A673 (cell line): ENCODE results near the gene TCF7. TPM values are rescaled to one million over a fixed set of nuclear protein-coding genes. Genes with fewer than 3 reads are reported as not detected.
A peak's percentile ranks its signal among the peaks of the same experiment; 100 is the strongest.

Experiments
- BruUV-seq: library from RNA; stranded (reverse); fragments of 400-500 nt; replicated peaks from 2 replicates; lab custom pipeline; 2021; lab: Mats Ljungman, UMichigan
- CTCF ChIA-PET: fragments of 300-600 bp; sonication (Branson Sonifier 250); formaldehyde crosslinking; loops from one replicate; lab custom pipeline; 2022; ENCODE audit warnings: antibody characterized with exemption; lab: Charles Lee
- POLR2A ChIA-PET: fragments of 300-600 bp; sonication (Branson Sonifier 250); formaldehyde crosslinking; loops from one replicate; lab custom pipeline; 2022; ENCODE audit warnings: antibody characterized with exemption; ENCODE audit not compliant: low non-redundant PET; lab: Charles Lee
- DNase-seq: peaks from one replicate; pipeline ENCODE4 v3.0.0-alpha.2; 2015; ENCODE audit warnings: low spot score
- H3K27ac ChIP-seq: fragments of 200-600 bp; sonication (generic); 2 replicates; pipeline ENCODE4 v1.5.1; 2016; ENCODE audit warnings: mixed run types, low read depth, mild to moderate bottlenecking, mixed read lengths, antibody characterized with exemption, low read length; ENCODE audit not compliant: poor library complexity, severe bottlenecking
- H3K27me3 ChIP-seq: fragments of 200-600 bp; sonication (generic); replicated peaks from 2 replicates; pipeline ENCODE4 v1.6.1; 2017; ENCODE audit warnings: mixed run types, low read depth, mild to moderate bottlenecking, mixed read lengths, antibody characterized with exemption, low read length; ENCODE audit not compliant: insufficient read depth, poor library complexity
- H3K36me3 ChIP-seq: fragments of 200-600 bp; sonication (generic); 2 replicates; pipeline ENCODE4 v1.6.1; 2016; ENCODE audit warnings: mixed run types, mild to moderate bottlenecking, mixed read lengths, antibody characterized with exemption, low read length; ENCODE audit not compliant: insufficient read depth, poor library complexity, severe bottlenecking
- H3K4me1 ChIP-seq: fragments of 200-600 bp; sonication (generic); 2 replicates; pipeline ENCODE4 v1.6.1; 2017; ENCODE audit warnings: mixed run types, mild to moderate bottlenecking, mixed read lengths, antibody characterized with exemption, low read length; ENCODE audit not compliant: insufficient read depth, poor library complexity, severe bottlenecking
- H3K4me3 ChIP-seq: fragments of 200-600 bp; sonication (generic); 2 replicates; pipeline ENCODE4 v1.5.1; 2016; ENCODE audit warnings: low read depth, mixed run types, mild to moderate bottlenecking, mixed read lengths, low read length; ENCODE audit not compliant: poor library complexity, severe bottlenecking
- H3K9me3 ChIP-seq: fragments of 200-600 bp; sonication (generic); 2 replicates; pipeline ENCODE4 v1.6.1; 2016; ENCODE audit warnings: mixed run types, low read depth, mild to moderate bottlenecking, mixed read lengths, antibody characterized with exemption, low read length; ENCODE audit not compliant: poor library complexity, severe bottlenecking
- CTCF ChIP-seq: fragments of 300-800, 200-600 bp; sonication (generic); conservative IDR thresholded peaks from 2 replicates; pipeline ENCODE4 v1.5.1; 2017; ENCODE audit warnings: low read depth, mild to moderate bottlenecking, antibody characterized with exemption, low read length, moderate library complexity, mixed read lengths
- EZH2 ChIP-seq: fragments of 200-600 bp; sonication (generic); IDR thresholded peaks from 2 replicates; pipeline ENCODE4 v1.6.1; 2017; ENCODE audit warnings: borderline replicate concordance, low read depth, mild to moderate bottlenecking, mixed read lengths, antibody characterized with exemption, low read length; ENCODE audit not compliant: poor library complexity, severe bottlenecking
- intact Hi-C: fragments of 100-400 bp; cut with micrococcal nuclease; formaldehyde crosslinking; loops from one replicate; pipeline ENCODE4 v1.10.0; 2022; ENCODE audit not compliant: unreplicated experiment
- total RNA-seq: library from RNA; stranded (reverse); gene quantifications from 2 replicates; pipeline ENCODE4 v1.2.3, GENCODE V29; 2021

Gene TCF7
- total RNA-seq, 1 experiment from 2014 or later, result 3.3 TPM

DNA sequence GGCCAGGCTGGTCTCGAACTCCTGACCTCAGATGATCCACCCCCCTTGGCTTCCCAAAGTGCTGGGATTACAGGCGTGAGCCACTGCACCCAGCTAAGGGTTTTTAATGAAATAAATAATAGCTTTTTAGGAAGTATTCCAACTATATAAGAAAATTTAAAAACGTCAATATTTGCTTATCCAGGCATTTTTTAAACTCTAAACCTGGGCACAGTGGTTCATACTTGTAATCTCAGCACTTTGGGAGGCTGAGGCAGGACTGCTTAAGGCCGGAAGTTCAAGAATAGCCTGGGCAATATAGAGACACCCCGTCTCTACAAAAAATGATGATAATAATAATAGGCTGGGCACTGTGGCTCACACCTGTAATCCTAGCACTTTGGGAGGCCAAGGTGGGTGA lies 48.1 kb downstream of the TCF7 start:
- intact Hi-C loops, result no loop called here
- DNase-seq, result no peak
- peaks cover 90% of the 10 kb centered on the region for H3K36me3 ChIP-seq
- ChIA-PET POLR2A (no interaction called here), CTCF (no interaction called here)
- H3K9me3 ChIP-seq, result peaks cover 6% of the 10 kb centered on the region
- no peak overlapping the region for H3K4me3 ChIP-seq
- no TSS peak for BruUV-seq
- H3K4me1 ChIP-seq, result no peaks in the 10 kb centered on the region
- H3K27ac ChIP-seq, result no peak overlapping the region
- H3K27me3 ChIP-seq, result no peaks in the 10 kb centered on the region
- no peak for TF ChIP-seq EZH2
- no peak for TF ChIP-seq CTCF

- intact Hi-C loops, result no loop called here
- CTCF ChIA-PET, result no interaction called here
- BruUV-seq, result no TSS peak
- Histone ChIP-seq H3K36me3 (peaks cover 60% of the 10 kb centered on the region), H3K4me3 (no peak overlapping the region), H3K4me1 (peaks cover 20% of the 10 kb centered on the region), H3K9me3 (no peaks in the 10 kb centered on the region), H3K27ac (no peak overlapping the region), H3K27me3 (no peaks in the 10 kb centered on the region)
- no peak for TF ChIP-seq EZH2
- TF ChIP-seq CTCF, result peak; percentile 63
- POLR2A ChIA-PET, result interaction anchor here (0.6 kb wide), 1 partner anchor 1962 kb away, joined by 4 read pairs; no protein-coding TSS in a partner anchor
- peak; percentile 82 for DNase-seq
Observed at GRCh38 chr5:134171972-134172371, 57.5 kb downstream of the TCF7 start.

GRCh38 chr5:134174841-134175839 lies 60.7 kb downstream of the TCF7 start:
- Histone ChIP-seq H3K27ac (peak overlapping the region; percentile 100), H3K4me3 (peak overlapping the region; percentile 88), H3K9me3 (no peaks in the 10 kb centered on the region), H3K4me1 (peaks cover 20% of the 10 kb centered on the region), H3K36me3 (peaks cover 36% of the 10 kb centered on the region), H3K27me3 (no peaks in the 10 kb centered on the region)
- ChIA-PET POLR2A (no interaction called here), CTCF (no interaction called here)
- peak; percentile 43 for DNase-seq
- TF ChIP-seq CTCF (no peak), EZH2 (no peak)
- TSS peak; percentile 53 for BruUV-seq
- intact Hi-C loops, result no loop called here
